ENCODE measurements around the gene CTNNA1.

GRCh38 chr5:138920181-138920580, 167.0 kb downstream of the CTNNA1 start:
- no peak for TF ChIP-seq CTCF (IDR thresholded peaks at IDR 0.05; ENCODE audit: insufficient read depth, low read length, poor library complexity, severe bottlenecking)
- no peak for TF ChIP-seq EZH2phosphoT487 (conservative IDR thresholded peaks at IDR 0.05; ENCODE audit: low read length)

All from SU-DHL-6 (cell line).